GM21717 (cell line): ENCODE results near the gene CD52.
"Not testable (repeated sequence)": the region's sequence is repeated elsewhere in the genome, so short reads cannot be mapped to it uniquely, and the experiment has no call there.

Experiments
- ATAC-seq: cut with Tn5 transposase; IDR thresholded peaks from one replicate; pipeline ENCODE4 v1.9.1; 2021; ENCODE audit warnings: mild to moderate bottlenecking, moderate library complexity; ENCODE audit not compliant: unreplicated experiment

The CD52 gene

DNA sequence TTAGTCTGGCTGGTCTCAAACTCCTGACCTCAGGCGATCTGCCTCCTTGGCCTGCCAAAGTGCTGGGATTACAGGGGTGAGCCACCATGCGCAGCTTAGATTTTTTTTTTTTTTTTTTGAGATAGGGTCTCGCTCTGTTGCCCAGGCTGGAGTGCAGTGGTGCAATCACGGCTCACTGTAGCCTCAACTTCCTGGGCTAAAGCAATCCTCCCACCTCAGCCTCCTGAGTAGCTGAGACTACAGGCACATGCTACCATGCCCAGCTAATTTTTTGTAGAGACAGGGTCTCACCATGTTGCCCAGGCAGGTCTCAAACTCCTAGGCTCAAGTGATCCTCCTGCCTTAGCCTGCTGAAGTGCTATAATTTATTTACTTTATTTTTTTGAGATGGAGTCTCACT, 11.6 kb downstream of the CD52 start:
- not testable (repeated sequence) for ATAC-seq

- ATAC-seq: no peak
Measured at GRCh38 chr1:26330276-26330675, 12.5 kb downstream of the CD52 start.

DNA sequence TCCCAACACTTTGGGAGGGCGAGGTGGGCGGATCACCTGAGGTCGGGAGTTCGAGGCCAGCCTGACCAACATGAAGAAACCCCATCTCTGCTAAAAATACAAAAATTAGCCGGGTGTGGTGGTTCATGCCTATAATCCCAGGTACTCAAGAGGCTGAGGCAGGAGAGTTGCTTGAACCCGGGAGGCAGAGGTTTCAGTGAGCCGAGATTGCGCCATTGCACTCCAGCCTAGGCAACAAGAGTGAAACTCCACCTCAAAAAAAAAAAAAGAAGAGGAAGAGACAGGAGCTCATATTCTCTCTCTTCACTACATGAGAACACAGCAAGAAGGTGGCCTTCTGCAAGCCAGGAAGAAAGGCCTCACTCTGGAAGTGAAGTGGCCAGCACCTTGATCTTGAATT, 15.6 kb downstream of the CD52 start:
- not testable (repeated sequence) for ATAC-seq

DNA sequence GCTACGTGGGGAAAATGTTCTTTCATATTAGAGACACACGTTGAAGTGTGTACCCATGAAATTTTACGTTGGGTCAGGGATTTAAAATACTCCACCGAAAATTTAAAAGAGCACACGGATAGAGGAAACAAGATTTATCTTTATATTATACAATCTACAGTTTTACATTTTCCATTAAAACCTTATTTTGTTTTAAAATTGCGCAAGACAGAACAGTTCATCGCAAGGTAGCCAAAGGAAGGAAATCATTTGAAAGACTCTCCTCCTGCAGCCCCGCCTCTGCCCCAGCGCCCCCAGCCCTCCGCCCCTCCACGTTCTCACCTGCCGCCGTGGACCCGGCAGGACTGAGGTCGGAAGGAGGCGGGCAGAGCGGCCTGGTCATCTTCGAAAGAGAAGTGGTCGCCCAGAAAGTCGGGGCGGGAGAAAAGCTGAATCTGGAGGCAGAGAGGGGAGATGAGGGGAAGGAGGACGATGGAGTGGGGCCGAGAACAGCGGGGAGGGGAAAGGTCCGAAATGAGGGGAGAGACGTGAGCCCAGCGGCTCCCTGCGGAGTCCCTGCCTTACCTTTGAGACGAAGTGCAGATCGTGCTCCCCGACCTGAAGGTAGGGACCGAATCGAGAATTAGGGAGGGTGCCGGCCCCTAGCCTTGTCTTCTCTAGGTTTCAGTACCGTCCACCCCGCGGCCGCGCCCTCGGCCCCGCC, 18.2 kb downstream of the CD52 start:
- no peak for ATAC-seq

GRCh38 chr1:26336477-26337205, 18.9 kb downstream of the CD52 start:
- peak; percentile 56 for ATAC-seq

DNA sequence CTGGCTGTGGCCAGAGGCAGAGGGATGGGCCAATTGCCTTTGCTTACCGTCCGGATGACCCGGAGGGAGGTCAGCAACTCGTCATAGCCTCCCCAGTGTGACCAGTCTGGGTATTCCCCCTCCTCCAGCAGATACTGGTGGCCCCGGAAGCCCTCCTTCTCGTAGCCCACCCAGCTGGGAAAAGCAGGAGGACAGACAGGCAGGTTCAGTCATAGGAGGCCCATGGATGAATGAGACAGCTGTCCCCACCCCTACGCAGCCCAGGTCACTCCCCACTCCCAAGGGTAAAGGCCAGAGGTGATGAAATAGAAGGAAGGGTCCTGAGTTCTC, 19.4 kb downstream of the CD52 start:
- ATAC-seq: no peak

DNA sequence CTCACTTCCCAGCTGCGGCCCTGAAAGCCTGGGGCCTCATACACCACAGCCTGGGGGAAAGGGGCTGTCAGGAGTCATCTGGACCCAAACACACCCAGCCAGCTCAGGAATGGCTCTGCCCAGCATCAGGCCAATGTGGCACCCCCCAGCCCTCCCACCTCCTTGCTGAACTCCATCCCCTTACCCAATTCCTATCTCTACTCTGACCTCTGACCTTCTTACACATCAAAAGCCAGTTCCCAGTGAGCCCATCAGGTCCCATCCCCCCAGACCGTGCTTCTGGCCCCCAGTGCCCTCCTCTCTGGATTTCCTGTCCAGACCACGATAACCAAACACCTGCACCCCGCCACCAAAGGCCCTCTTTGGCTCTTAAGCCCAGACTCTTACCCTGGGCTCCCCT, 19.9 kb downstream of the CD52 start:
- ATAC-seq: no peak

- no peak for ATAC-seq
Measured at GRCh38 chr1:26338670-26339069, 20.9 kb downstream of the CD52 start.

- no peak for ATAC-seq
Measured at GRCh38 chr1:26340047-26340481, 22.3 kb downstream of the CD52 start.

DNA sequence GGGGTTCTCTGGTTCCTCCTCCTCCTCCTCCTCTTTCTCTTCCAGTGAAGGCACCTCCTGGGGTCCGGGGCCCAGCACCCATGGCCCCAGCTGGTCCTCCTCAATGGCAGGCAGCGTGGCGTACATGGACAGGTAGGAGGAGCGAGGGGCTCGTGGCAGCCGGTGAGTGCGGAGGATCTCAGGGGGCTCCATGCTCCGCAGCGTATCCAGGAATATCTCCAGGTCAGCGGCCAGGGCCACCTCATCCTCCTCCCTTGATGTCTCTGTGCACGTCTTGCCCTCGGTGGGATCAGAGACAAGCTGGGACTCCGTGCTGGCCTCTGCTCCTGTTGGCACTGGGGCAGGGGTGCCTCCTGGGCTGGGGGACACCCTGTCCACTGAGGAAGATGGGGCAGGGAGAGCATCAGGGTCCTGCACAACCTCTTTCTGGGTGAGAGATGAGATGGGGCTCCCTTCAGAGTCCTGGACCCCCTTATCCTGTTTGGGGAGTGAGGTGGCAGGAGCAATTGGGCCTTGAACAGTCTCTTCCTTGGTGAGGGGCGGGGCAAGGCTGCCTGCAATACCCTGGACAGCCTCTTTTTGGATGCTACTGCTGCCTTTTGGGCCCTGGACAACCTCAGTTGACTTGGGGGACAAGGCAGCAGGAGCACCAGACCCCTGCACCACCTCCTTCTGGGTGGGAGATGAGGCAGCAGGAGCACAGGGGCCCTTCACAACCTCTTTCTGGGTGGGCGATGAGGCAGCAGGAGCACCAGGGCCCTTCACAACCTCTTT, 26.6 kb downstream of the CD52 start:
- no peak for ATAC-seq

GRCh38 chr1:26345718-26346117, 28.0 kb downstream of the CD52 start:
- ATAC-seq: no peak

DNA sequence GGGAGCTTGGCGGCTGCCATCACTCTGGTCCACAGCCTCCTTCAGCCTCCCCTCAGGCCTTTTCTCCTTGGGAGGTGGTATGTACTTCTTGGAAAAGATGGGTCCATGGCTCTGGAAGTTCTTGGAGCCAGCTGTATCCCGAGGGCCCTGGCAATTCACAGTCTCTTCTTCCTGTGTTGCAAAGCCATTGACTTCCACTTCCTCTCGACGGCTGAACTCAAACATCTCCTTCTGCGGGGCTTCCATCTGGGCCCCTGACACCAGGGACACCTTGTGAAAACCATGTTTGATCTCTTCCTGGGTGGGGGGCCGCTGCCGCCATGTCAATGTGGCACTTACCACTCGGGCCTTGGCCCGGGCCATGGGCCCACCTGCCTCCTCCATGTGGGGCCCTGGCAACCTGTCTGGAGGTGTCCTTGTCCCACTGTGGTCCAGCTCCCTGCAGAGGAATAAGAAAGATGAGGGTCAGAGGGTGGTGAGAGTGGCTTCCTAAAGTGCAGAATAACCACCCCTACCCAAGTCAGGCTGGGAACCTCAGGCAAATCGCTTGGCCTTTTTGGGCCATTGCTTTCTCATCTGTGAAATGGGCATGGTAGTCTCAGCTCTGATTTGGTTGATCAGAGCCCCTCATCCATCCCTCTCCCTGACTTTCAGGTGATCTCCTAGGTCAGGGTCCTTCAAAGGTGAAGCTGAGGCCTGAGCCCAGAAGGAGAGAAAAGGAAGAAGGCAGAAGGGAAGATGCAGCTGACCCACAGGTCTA, 28.7 kb downstream of the CD52 start:
- no peak for ATAC-seq

DNA sequence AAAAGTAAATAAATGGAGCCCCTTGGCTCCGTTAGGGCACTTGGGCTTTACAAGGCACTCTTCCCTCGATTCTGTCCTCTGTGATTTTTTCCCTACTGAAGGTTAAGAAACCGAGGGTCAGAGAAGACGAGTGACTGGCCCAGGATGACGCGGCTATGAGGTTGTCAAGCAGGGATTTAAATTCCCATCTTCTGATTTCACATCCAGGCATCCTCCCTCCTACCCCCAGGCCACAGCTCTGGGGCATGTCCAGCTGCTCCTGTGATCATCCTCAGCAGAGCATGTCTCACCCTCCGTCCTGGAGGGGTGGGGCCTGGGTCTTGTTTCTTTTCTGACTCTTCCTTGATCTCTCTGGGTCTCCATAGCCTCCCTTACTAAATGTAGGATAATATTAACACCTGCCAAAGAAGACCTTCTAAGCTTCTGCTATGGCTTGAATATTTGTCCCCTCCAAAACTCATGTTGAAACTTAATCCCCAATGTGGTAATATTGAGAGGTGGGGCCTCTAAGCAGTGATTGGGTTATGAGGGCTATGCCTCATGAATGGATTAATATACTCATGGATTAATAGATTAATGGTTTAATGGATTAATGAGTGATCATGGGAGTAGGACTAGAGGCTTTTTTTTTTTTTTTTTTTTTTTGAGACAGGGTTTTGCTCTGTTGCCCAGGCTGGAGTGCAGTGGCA, 31.6 kb downstream of the CD52 start:
- ATAC-seq: no peak

- ATAC-seq: no peak
Measured at GRCh38 chr1:26349877-26350244, 32.1 kb downstream of the CD52 start.

GRCh38 chr1:26350343-26350700, 32.6 kb downstream of the CD52 start:
- ATAC-seq: no peak

- ATAC-seq: no peak
Measured at GRCh38 chr1:26350701-26351589, 33.2 kb downstream of the CD52 start.

- no peak for ATAC-seq
Measured at GRCh38 chr1:26351590-26352337, 34.0 kb downstream of the CD52 start.

DNA sequence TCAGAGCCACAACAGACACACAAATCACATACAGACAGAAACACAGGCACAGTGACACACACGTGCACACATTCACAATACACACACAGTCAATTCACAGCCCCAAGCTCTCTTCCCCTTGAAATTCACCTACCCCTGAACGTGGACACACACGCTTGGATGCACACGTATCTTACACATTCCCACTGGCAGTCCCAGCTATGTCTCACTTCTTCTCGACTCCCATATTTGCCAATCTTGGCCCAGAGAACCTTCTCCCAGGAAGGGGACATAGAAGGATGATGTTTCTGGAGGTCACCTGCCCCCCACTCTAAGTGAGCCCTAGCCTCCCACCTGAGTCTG, 34.6 kb downstream of the CD52 start:
- ATAC-seq: no peak

GRCh38 chr1:26353210-26353859, 35.6 kb downstream of the CD52 start:
- no peak for ATAC-seq
